ENCODE measurements around the gene COPG2.

Gene COPG2

GRCh38 chr7:130491841-130492522 lies 176.6 kb downstream of the COPG2 start, which contains the start of gene MEST:
TSS of gene MEST (plus strand) at chr7:130492085. CDS start at chr7:130492314, 229 bp downstream.
- DNase-seq, result no peak

- peak; percentile 32 for DNase-seq
These were observed 177.4 kb downstream of the COPG2 start for GRCh38 chr7:130490888-130491804.

- no peak for DNase-seq
These were observed 178.2 kb downstream of the COPG2 start for GRCh38 chr7:130490311-130490791.

GRCh38 chr7:130489140-130489983 lies 179.2 kb downstream of the COPG2 start:
- no peak for DNase-seq

- DNase-seq, result no peak
These were observed 180.0 kb downstream of the COPG2 start for GRCh38 chr7:130488392-130489139.

GRCh38 chr7:130486954-130487436 lies 181.6 kb downstream of the COPG2 start:
- no peak for DNase-seq

GRCh38 chr7:130486114-130486953 lies 182.2 kb downstream of the COPG2 start:
- peak; percentile 82 for DNase-seq

GRCh38 chr7:130485734-130486113 lies 182.8 kb downstream of the COPG2 start:
- DNase-seq, result no peak

GRCh38 chr7:130483031-130483430 lies 185.5 kb downstream of the COPG2 start:
- no peak for DNase-seq

- no peak for DNase-seq
These were observed 186.7 kb downstream of the COPG2 start for GRCh38 chr7:130481898-130482297.

- DNase-seq, result no peak
These were observed 188.7 kb downstream of the COPG2 start for GRCh38 chr7:130479716-130480400.

GRCh38 chr7:130478991-130479390 lies 189.6 kb downstream of the COPG2 start:
- no peak for DNase-seq

GRCh38 chr7:130476297-130477150 lies 192.0 kb downstream of the COPG2 start:
- no peak for DNase-seq

GRCh38 chr7:130475776-130476175 lies 192.8 kb downstream of the COPG2 start:
- no peak for DNase-seq

GRCh38 chr7:130473876-130474275 lies 194.7 kb downstream of the COPG2 start:
- no peak for DNase-seq

GRCh38 chr7:130473289-130473688 lies 195.3 kb downstream of the COPG2 start:
- DNase-seq, result no peak

GRCh38 chr7:130471974-130472373 lies 196.6 kb downstream of the COPG2 start:
- DNase-seq, result no peak

GRCh38 chr7:130468612-130469011 lies 199.9 kb downstream of the COPG2 start:
- DNase-seq, result no peak
